Testis (tissue), 3 donors: ENCODE results near the gene ODC1. TPM values are rescaled to one million over a fixed set of nuclear protein-coding genes. Genes with fewer than 3 reads are reported as not detected.

Experiments
- DNase-seq: peaks from one replicate; pipeline ENCODE4 v3.0.0-alpha.2; 2019
- H3K27ac ChIP-seq, 2 donors: fragments of 200-600 bp; sonication (generic); one replicate each; pipeline ENCODE4 v1.5.1; 2019
- H3K27me3 ChIP-seq: fragments of 200-600 bp; sonication (generic); one replicate; pipeline ENCODE4 v1.5.1; 2019
- H3K36me3 ChIP-seq: fragments of 200-600 bp; sonication (generic); one replicate; pipeline ENCODE4 v1.5.1; 2017; ENCODE audit warnings: low read depth; ENCODE audit errors: missing control alignments
- H3K4me1 ChIP-seq: fragments of 200-600 bp; sonication (generic); one replicate; pipeline ENCODE4 v1.5.1; 2019
- H3K4me3 ChIP-seq, 2 donors: fragments of 200-600 bp; sonication (generic); one replicate each; pipeline ENCODE4 v1.5.1; 2017 to 2019
- H3K9me3 ChIP-seq: fragments of 200-600 bp; sonication (generic); one replicate; pipeline ENCODE4 v1.5.1; 2017
- POLR2A ChIP-seq: fragments of 450-650 bp; IDR thresholded peaks from one replicate; pipeline ENCODE4 v1.6.1; 2017; ENCODE audit warnings: antibody characterized with exemption, mild to moderate bottlenecking, moderate library complexity
- WGBS, 2 donors: methylation state at CpG; one replicate each; pipeline ENCODE4 v1.1.5; 2018; 5-methylcytosine and 5-hydroxymethylcytosine counted together
- intact Hi-C: fragments of 100-400 bp; cut with DNase I; formaldehyde crosslinking; loops from one replicate; pipeline ENCODE4 v1.15.1; 2023; ENCODE audit warnings: low total_unique reads
- polyA plus RNA-seq: library from polyadenylated mRNA; stranded (reverse); fragments of 350-450 nt; fragmentation: Illumina TruSeq; extraction: RNeasy Lipid Tissue Mini Kit (QIAGEN cat#74804); gene quantifications from one replicate; pipeline ENCODE4 v1.2.3, GENCODE V29; 2014; ENCODE audit warnings: low read depth, low replicate concordance; ENCODE audit not compliant: insufficient read depth
- total RNA-seq, 2 donors: library from RNA; depleted of rRNA; stranded (reverse); fragments of >200 nt; gene quantifications; one replicate each; pipeline ENCODE4 v1.2.3, GENCODE V29; 2016
- TF ChIP-seq, protein P1 (sequence below), 3 experiments: fragments of 450-650 bp in 2 of 3; fragments of 200-600 bp in 1 of 3; sonication (generic) in 1 of 3; IDR thresholded peaks; one replicate each; pipeline ENCODE4 v1.5.1; 2016 to 2019; ENCODE audit warnings: antibody characterized with exemption in 3 of 3, mild to moderate bottlenecking in 2 of 3, moderate library complexity in 1 of 3

ODC1 gene
- total and polyA plus RNA-seq, 3 donors from 2014 or later: 208 to 321 (median 309) TPM

DNA sequence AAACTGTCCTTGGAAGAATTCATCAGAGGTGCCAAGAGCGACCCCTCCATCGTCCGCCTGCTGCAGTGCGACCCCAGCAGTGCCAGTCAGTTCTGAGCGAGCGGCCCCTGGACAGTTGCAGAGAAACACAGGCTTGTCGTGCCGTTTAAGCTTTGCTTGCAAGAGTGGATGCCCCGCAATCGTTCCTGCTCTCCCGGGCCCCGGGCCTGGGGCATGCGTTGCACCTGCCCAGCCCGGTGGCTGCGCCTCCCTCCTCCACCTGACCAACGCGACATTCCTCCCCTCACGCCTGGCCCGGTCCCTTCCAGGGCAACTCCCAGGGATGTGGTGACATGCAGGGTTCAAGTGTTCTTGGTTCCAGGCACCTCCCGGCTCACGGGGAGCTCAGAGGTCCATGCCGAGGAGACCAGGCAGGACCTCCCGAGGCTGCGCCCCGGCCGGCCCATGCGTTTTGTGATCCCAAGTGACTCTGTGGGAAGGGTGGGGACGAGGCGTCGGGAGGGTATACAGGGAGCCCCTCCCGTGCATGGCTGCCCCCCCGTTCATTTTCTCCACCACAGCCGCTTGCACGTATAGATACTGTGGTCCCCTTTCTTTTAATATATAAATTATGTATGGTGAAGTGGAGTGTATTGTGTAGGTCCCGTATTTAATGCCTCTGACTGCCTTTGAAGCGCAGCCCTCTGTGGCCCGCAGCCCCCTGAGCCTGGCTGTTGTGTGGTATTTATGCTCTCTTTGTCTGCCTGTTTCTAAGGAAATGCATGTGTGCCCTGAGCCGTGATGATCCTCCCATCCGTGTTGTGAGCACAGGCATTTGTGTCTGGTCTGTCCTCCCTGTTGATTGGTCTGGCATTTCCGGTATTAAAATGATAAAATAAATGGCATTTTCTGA lies 21.2 kb downstream of the ODC1 start:
- peaks cover 4% of the 10 kb centered on the region for H3K4me1 ChIP-seq
- intact Hi-C loops: no loop called here
- 90 to 91% methylated on average over 19 to 40 of the region's 40 CpGs for WGBS, 2 donors
- DNase-seq: no peak
- H3K27ac ChIP-seq: no peak overlapping the region
- no peak overlapping the region for H3K4me3 ChIP-seq
- H3K9me3 ChIP-seq: no peaks in the 10 kb centered on the region
- H3K36me3 ChIP-seq: no peaks in the 10 kb centered on the region
- H3K27me3 ChIP-seq: no peaks in the 10 kb centered on the region
- TF ChIP-seq, protein P1, sequence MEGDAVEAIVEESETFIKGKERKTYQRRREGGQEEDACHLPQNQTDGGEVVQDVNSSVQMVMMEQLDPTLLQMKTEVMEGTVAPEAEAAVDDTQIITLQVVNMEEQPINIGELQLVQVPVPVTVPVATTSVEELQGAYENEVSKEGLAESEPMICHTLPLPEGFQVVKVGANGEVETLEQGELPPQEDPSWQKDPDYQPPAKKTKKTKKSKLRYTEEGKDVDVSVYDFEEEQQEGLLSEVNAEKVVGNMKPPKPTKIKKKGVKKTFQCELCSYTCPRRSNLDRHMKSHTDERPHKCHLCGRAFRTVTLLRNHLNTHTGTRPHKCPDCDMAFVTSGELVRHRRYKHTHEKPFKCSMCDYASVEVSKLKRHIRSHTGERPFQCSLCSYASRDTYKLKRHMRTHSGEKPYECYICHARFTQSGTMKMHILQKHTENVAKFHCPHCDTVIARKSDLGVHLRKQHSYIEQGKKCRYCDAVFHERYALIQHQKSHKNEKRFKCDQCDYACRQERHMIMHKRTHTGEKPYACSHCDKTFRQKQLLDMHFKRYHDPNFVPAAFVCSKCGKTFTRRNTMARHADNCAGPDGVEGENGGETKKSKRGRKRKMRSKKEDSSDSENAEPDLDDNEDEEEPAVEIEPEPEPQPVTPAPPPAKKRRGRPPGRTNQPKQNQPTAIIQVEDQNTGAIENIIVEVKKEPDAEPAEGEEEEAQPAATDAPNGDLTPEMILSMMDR (IDR thresholded peaks at IDR 0.05): no peak
- no peak for TF ChIP-seq POLR2A

GRCh38 chr2:10425699-10426098 lies 22.4 kb downstream of the ODC1 start:
- Histone ChIP-seq H3K9me3 (no peaks in the 10 kb centered on the region), H3K4me3 (no peak overlapping the region), H3K27me3 (no peaks in the 10 kb centered on the region), H3K36me3 (no peaks in the 10 kb centered on the region), H3K27ac (no peak overlapping the region), H3K4me1 (no peaks in the 10 kb centered on the region)
- TF ChIP-seq, protein P1 (IDR thresholded peaks at IDR 0.05): no peak
- TF ChIP-seq POLR2A: no peak
- 65 to 73% methylated on average over 4 to 10 of the region's 10 CpGs for WGBS, 2 donors
- DNase-seq: no peak
- intact Hi-C loops: no loop called here

- TF ChIP-seq, protein P1 (IDR thresholded peaks at IDR 0.05): no peak
- TF ChIP-seq POLR2A: no peak
- Histone ChIP-seq H3K27me3 (no peaks in the 10 kb centered on the region), H3K4me3 (no peak overlapping the region), H3K27ac (no peak overlapping the region), H3K36me3 (no peaks in the 10 kb centered on the region), H3K4me1 (no peaks in the 10 kb centered on the region), H3K9me3 (no peaks in the 10 kb centered on the region)
- WGBS, 2 donors: 87% methylated on average over 6 of the region's 8 CpGs; no CpG with 5 or more reads in 1 of the 2 donors
- intact Hi-C loops: no loop called here
- DNase-seq: no peak
Measured at GRCh38 chr2:10424916-10425505, 23.1 kb downstream of the ODC1 start.

DNA sequence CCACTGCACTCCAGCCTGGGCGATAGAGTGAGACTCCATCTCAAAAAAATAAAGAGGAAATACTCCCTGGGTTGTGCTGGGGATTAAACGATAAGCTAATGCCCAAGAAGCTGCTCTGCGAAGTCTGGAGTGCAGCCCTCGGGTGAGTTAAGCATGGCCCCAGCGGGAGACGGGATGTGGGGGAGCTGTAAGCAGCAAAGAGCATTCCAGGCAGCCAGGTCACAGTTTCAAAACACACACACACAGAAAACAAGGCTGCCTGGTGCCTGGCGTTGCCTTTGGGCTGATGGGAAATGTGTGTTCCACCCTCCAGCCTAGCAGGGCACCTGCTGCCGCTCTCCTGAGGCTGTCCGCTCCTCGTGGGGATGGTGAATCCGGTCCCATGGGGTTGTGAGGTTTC lies 24.1 kb downstream of the ODC1 start:
- TF ChIP-seq, protein P1 (IDR thresholded peaks at IDR 0.05): no peak
- TF ChIP-seq POLR2A: no peak
- H3K4me3 ChIP-seq: no peak overlapping the region
- no peaks in the 10 kb centered on the region for H3K27me3 ChIP-seq
- no peaks in the 10 kb centered on the region for H3K4me1 ChIP-seq
- no peak for DNase-seq
- intact Hi-C loops: no loop called here
- WGBS, 2 donors: 88 to 92% methylated on average over 11 of the region's 11 CpGs
- no peaks in the 10 kb centered on the region for H3K9me3 ChIP-seq
- H3K27ac ChIP-seq: no peak overlapping the region
- no peaks in the 10 kb centered on the region for H3K36me3 ChIP-seq
